Ovary (tissue), 9 donors: ENCODE results near the gene ARHGEF28. TPM values are rescaled to one million over a fixed set of nuclear protein-coding genes. Genes with fewer than 3 reads are reported as not detected.

Experiments
- DNase-seq, 5 donors: peaks; one replicate each; pipeline ENCODE4 v3.0.0-alpha.2; 2019 to 2020
- H3K27ac ChIP-seq, 2 donors: fragments of 200-600 bp; one replicate each; pipeline versions ENCODE4 v1.5.1 to v1.8.0; 2019 to 2022
- H3K27me3 ChIP-seq: fragments of 200-600 bp; one replicate; pipeline ENCODE4 v1.8.0; 2022
- H3K36me3 ChIP-seq: fragments of 200-600 bp; sonication (generic); one replicate; pipeline ENCODE4 v1.5.1; 2019
- H3K4me1 ChIP-seq: one replicate; pipeline ENCODE4 v1.8.1; 2013; ENCODE audit warnings: mild to moderate bottlenecking, moderate library complexity; ENCODE audit not compliant: insufficient read depth
- H3K4me3 ChIP-seq: fragments of 200-600 bp; sonication (generic); one replicate; pipeline ENCODE4 v1.5.1; 2017
- H3K9me3 ChIP-seq, 2 donors: fragments of 200-600 bp in 1 of 2; sonication (generic) in 1 of 2; one replicate each; pipeline versions ENCODE4 v1.5.1 to v1.8.1; 2013 to 2019; ENCODE audit warnings: mild to moderate bottlenecking in 1 of 2, moderate library complexity in 1 of 2
- CTCF ChIP-seq, 3 donors: fragments of 450-650 bp in 2 of 3; fragments of 200-600 bp in 1 of 3; IDR thresholded peaks; one replicate each; pipeline versions ENCODE4 v1.5.1 to v1.8.0; 2016 to 2022; ENCODE audit warnings: antibody characterized with exemption in 3 of 3, mild to moderate bottlenecking in 1 of 3
- EP300 ChIP-seq: sonication (generic); formaldehyde crosslinking; IDR thresholded peaks from one replicate; pipeline ENCODE4 v1.6.1; 2017; ENCODE audit warnings: antibody characterized with exemption
- POLR2A ChIP-seq: fragments of 450-650 bp; IDR thresholded peaks from one replicate; pipeline ENCODE4 v1.6.1; 2017; ENCODE audit warnings: antibody characterized with exemption, mild to moderate bottlenecking, moderate library complexity
- WGBS, 3 donors: extraction: QIAGEN DNeasy Blood & Tissue Kit in 1 of 3; methylation state at CpG; one replicate each; pipeline versions ENCODE4 v1.1.5 to v1.1.7; 2013 to 2017; 5-methylcytosine and 5-hydroxymethylcytosine counted together
- intact Hi-C, 4 donors: fragments of 100-400 bp; cut with DNase I; formaldehyde crosslinking; loops; one replicate each; pipeline versions ENCODE4 v1.11.0 to v1.15.1; 2022 to 2023
- polyA plus RNA-seq, 2 donors: library from polyadenylated mRNA; stranded (reverse); fragments of 200-250 nt in 1 of 2; fragments of 350-450 nt in 1 of 2; fragmentation: Illumina TruSeq in 1 of 2; extraction: RNeasy Lipid Tissue Mini Kit (QIAGEN cat#74804) in 1 of 2; gene quantifications; one replicate each; pipeline ENCODE4 v1.2.3, GENCODE V29; 2013 to 2014
- total RNA-seq, 7 donors: library from RNA; depleted of rRNA in 2 of 7; stranded (reverse); fragments of >200 nt in 2 of 7; fragmentation: NEBNext Ultra II Directional in 3 of 7; extraction: Animal tissue kit (Norgen Biotek cat#: 25700) in 3 of 7; gene quantifications; one replicate each; pipeline versions ENCODE4 v1.1.0 to v1.2.4, GENCODE V29; 2016 to 2023
- donor health status: DM: no; HTN: no; CAD: no; lungs with moderate emphysema.
- donor health status: DM: no; HTN: no; CAD: no.
- donor health status: Bipolar disorder and iron deficiency.
- donor health status: DM: yes; HTN: yes; CAD: no.
- donor health status: DM: no; HTN: no; CAD: no.
- donor health status: DM: yes; HTN: yes; CAD: no.

Gene ARHGEF28
- total and polyA plus RNA-seq, 9 donors, result 21.5 to 75.6 (median 35.0) TPM

DNA sequence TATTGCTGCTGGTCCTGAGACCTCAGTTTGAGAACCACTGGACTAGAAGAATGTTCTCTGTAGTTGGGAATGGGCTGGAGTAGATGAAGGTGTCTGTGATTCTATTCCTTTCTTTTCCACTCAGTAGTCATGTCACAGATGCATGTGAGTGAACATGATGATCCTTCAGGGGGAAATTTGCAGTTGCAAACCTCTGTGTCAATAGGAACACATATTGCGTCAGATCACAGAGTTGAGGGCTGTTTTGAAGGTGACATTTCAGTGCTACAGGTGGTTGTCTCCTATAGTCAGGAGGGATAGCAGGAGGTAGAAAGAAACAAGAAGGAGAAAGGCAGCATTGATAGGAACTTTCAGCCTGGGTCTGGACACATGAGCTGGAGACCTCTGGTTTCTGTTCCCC lies 239.3 kb downstream of the ARHGEF28 start:
- Histone ChIP-seq H3K27ac (no peak overlapping the region), H3K27me3 (no peaks in the 10 kb centered on the region), H3K4me1 (peaks cover 3% of the 10 kb centered on the region), H3K36me3 (no peaks in the 10 kb centered on the region), H3K9me3 (no peaks in the 10 kb centered on the region), H3K4me3 (no peak overlapping the region)
- TF ChIP-seq EP300, result no peak
- no peak for TF ChIP-seq POLR2A
- no peak for TF ChIP-seq CTCF (IDR thresholded peaks at IDR 0.05)
- intact Hi-C loops, result no loop called here
- DNase-seq, result no peak
- 98 to 100% (median 100%) methylated on average over 1 of the region's 1 CpG for WGBS, 3 donors

GRCh38 chr5:73867345-73868335 lies 241.6 kb downstream of the ARHGEF28 start:
- no peaks in the 10 kb centered on the region for H3K9me3 ChIP-seq
- peaks cover 3% of the 10 kb centered on the region for H3K4me1 ChIP-seq
- WGBS, 3 donors, result 89 to 92% (median 91%) methylated on average over 5 of the region's 5 CpGs
- no peak for DNase-seq
- intact Hi-C loops, result no loop called here
- TF ChIP-seq POLR2A (no peak), EP300 (no peak), CTCF (IDR thresholded peaks at IDR 0.05) (no peak)
- no peaks in the 10 kb centered on the region for H3K36me3 ChIP-seq
- no peak overlapping the region for H3K4me3 ChIP-seq
- no peak overlapping the region for H3K27ac ChIP-seq
- H3K27me3 ChIP-seq, result no peaks in the 10 kb centered on the region

- Histone ChIP-seq H3K4me3 (no peak overlapping the region), H3K27ac (no peak overlapping the region), H3K9me3 (no peaks in the 10 kb centered on the region), H3K27me3 (no peaks in the 10 kb centered on the region), H3K4me1 (no peaks in the 10 kb centered on the region), H3K36me3 (no peaks in the 10 kb centered on the region)
- no peak for DNase-seq
- WGBS, 3 donors, result 91 to 93% (median 91%) methylated on average over 7 of the region's 7 CpGs
- TF ChIP-seq CTCF (IDR thresholded peaks at IDR 0.05) (no peak), EP300 (no peak), POLR2A (no peak)
- intact Hi-C loops, result no loop called here
Observed at GRCh38 chr5:73883646-73884045, 257.6 kb downstream of the ARHGEF28 start.

DNA sequence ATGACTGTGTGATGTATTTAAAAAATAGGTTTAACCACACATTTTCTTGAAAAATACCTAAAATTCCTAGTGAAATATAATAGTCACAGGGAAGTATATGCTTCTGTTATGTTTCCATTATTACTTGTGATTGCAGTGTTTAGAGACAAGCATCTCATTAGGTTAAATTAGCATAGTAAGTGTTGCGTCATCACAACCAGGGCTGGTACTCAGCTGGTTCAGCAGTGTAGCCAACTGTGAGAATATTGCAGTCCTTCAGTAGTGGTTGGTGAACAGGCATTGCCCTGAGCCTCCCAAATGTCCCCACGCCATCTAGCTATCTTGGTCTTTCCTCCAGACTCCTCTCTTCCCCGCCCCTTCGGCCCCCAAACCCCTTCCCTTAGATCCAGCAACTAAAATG lies 261.7 kb downstream of the ARHGEF28 start:
- no peak for DNase-seq
- Histone ChIP-seq H3K36me3 (no peaks in the 10 kb centered on the region), H3K4me1 (no peaks in the 10 kb centered on the region), H3K27me3 (no peaks in the 10 kb centered on the region), H3K9me3 (no peaks in the 10 kb centered on the region), H3K4me3 (no peak overlapping the region), H3K27ac (no peak overlapping the region)
- TF ChIP-seq EP300 (no peak), CTCF (IDR thresholded peaks at IDR 0.05) (no peak), POLR2A (no peak)
- intact Hi-C loops, result no loop called here
- 96 to 99% (median 98%) methylated on average over 4 of the region's 4 CpGs for WGBS, 3 donors
